SH-SY5Y (cell line): ENCODE data around the gene TMOD2.

Experiments
- GATA2 ChIP-seq: IDR thresholded peaks from 2 replicates; pipeline ENCODE4 v1.6.1; 2011; ENCODE audit warnings: mild to moderate bottlenecking, low read depth, low read length
- GATA3 ChIP-seq: IDR thresholded peaks from 2 replicates; pipeline ENCODE4 v1.6.1; 2011; ENCODE audit warnings: low read depth, mild to moderate bottlenecking, low read length, moderate library complexity

The TMOD2 gene

GRCh38 chr15:51814606-51815005 is 63.2 kb downstream of the TMOD2 start:
- TF ChIP-seq GATA3 (no peak), GATA2 (no peak)

GRCh38 chr15:51816611-51817010 is 65.2 kb downstream of the TMOD2 start:
- TF ChIP-seq GATA2 = no peak
- no peak for TF ChIP-seq GATA3

- TF ChIP-seq GATA3 = no peak
- no peak for TF ChIP-seq GATA2
These were observed 66.8 kb downstream of the TMOD2 start for GRCh38 chr15:51818150-51818549.

DNA sequence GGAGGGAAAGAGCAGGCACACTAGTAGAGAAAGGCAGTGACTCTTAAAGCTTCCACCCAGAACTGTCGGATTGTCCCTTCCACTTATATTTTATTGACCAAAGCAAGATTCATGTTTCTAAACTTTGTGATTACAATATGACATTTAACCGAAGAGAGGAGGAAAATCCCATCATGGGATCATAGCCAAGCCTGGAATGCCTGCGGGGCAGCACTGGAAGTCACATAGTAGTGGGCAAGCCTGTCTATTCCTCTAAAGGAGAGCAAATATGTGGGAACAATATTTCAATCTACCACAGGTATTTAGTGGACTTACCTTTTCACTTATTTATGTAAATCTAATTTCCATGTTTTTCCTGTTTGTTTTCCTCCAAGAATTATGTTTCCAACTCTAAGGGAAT is 74.3 kb downstream of the TMOD2 start:
- no peak for TF ChIP-seq GATA2
- TF ChIP-seq GATA3 = no peak

GRCh38 chr15:51828621-51829375 is 77.4 kb downstream of the TMOD2 start:
- TF ChIP-seq GATA3 = no peak
- TF ChIP-seq GATA2 = no peak

- TF ChIP-seq GATA2 = no peak
- no peak for TF ChIP-seq GATA3
These were observed 78.2 kb downstream of the TMOD2 start, which contains the start of gene TMOD3 for GRCh38 chr15:51829376-51830275. Gene TMOD3 (plus strand): TSS chr15:51829653. CDS start chr15:51862885, 33,232 bp downstream.

GRCh38 chr15:51830276-51830806 is 78.9 kb downstream of the TMOD2 start:
- TF ChIP-seq GATA2 (no peak), GATA3 (no peak)

DNA sequence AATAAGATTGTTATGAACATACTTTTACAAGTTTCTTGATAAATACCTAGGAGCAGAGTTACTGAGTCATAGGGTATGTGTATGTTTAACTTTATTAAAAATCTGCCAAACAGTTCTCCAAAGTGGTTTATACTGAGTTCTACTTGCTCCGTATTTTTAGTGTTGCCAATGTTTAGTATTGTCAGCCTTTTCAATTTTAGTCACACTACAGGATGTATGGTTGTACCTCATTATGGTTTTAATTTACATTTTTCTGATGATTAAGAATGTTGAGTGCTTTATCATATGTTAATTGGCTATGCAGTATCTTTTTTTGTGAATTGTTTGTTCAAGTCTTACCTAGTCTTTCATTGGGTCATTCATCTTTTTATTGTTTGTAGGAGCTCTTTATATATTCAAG is 82.4 kb downstream of the TMOD2 start:
- TF ChIP-seq GATA2 = no peak
- no peak for TF ChIP-seq GATA3

DNA sequence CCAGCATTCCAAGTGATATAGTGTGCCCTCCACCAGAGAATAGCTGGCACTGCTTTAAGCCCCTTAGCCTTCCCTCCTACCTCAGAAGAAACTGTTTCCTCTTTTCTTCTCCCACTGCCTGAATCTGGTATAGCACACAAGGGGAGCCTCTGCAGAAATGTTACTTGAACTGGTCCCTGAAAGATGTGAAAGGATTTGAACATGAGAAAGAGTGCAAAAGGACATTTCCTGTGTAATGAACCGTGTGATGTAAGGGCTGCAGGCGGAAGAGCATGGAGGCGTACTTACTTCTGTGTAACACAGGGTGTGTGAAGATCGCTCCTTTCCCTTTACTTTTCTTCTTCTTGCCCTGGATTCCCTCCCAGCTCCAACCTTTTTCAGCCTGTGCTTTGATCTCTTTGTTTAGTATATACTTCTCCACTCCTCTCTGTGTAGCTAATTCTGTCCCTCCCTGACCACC is 86.4 kb downstream of the TMOD2 start:
- TF ChIP-seq GATA3 (no peak), GATA2 (no peak)

- no peak for TF ChIP-seq GATA3
- no peak for TF ChIP-seq GATA2
These were observed 86.9 kb downstream of the TMOD2 start for GRCh38 chr15:51838270-51838669.

GRCh38 chr15:51840692-51841091 is 89.3 kb downstream of the TMOD2 start:
- no peak for TF ChIP-seq GATA3
- TF ChIP-seq GATA2 = no peak

DNA sequence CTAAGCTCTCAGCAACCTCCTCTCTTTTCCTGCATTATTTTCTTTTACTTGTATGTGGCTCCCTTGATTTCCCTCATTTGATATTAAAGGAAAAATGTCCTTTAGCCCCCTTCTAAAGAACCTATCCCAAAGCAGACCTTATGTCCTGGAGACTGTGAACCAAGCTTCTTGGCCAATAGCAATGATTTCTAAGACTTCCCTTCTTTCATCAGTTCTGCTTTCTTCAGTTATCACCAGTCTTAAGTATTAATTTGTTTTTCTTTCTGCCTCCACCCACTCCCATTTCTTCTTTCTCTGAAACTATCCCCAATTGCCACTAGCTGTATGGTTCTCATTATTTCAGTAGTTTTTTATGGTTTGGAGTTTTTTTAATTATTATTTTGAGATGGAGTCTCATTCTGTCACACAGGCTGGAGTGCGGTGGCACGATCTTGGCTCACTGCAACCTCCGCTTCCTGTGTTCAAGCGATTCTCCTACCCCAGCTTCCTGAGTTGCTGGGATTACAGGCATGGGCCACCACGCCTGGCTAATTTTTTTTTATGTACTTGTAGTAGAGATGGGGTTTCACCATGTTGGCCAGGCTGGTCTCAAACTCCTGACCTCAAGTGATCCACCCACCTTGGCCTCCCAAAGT is 90.1 kb downstream of the TMOD2 start:
- no peak for TF ChIP-seq GATA3
- TF ChIP-seq GATA2 = no peak

- TF ChIP-seq GATA3 = no peak
- no peak for TF ChIP-seq GATA2
These were observed 90.9 kb downstream of the TMOD2 start for GRCh38 chr15:51842265-51842664.

GRCh38 chr15:51842852-51843737 is 91.7 kb downstream of the TMOD2 start:
- TF ChIP-seq GATA3 = no peak
- TF ChIP-seq GATA2 = no peak
